Colon (tissue), 2 donors: Measurements from ENCODE around the gene SLC44A3.

Experiments
- FAIRE-seq: peaks from 2 replicates; lab custom pipeline; 2012; peaks lifted over from hg19 to GRCh38; lab: Jason Lieb, UNC
- donor health status: control.
- donor health status: control.

SLC44A3 gene

DNA sequence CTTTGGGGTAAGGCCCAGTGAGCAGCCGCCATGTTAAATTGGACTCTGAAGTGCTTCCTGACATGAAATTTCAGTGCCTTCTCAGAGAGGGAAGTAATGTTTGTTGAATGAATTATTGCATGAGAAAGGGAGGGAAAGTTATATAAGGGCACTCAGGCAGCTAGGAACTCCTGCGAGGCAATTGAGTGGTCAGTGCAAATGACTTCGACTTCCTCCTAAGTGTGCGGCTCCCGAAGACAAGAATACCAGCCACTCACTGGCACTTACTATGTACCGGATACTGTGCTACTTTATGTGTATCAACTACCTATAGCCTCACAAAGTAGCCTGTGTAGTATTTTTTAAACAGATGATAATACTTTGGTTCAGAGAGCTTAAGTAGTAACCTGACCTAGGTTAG, 54.3 kb downstream of the SLC44A3 start:
- no peak for FAIRE-seq

GRCh38 chr1:94875794-94876193, 55.6 kb downstream of the SLC44A3 start:
- no peak for FAIRE-seq

GRCh38 chr1:94876362-94876761, 56.2 kb downstream of the SLC44A3 start:
- FAIRE-seq: no peak

- FAIRE-seq: no peak
These were observed 58.2 kb downstream of the SLC44A3 start for GRCh38 chr1:94878329-94878728.

DNA sequence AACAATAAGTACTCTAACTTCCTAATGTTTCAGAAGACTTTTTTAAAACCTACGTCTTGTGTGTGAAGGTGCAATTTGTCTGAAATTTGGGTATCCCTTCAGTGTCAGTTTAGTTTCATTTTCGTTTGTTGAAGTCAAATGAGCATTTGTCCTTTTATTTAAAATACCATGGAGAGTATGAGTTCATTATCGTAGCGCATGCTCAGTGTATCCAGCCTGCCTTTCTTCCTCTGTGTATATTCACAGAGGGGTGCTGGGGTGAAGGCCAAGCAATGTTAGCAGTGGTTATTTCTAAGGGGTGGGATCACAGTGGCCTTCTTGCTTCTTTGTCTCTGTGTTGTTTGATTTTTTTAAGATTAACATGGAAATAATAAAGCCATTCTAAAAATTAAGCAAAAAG, 63.5 kb downstream of the SLC44A3 start:
- no peak for FAIRE-seq

DNA sequence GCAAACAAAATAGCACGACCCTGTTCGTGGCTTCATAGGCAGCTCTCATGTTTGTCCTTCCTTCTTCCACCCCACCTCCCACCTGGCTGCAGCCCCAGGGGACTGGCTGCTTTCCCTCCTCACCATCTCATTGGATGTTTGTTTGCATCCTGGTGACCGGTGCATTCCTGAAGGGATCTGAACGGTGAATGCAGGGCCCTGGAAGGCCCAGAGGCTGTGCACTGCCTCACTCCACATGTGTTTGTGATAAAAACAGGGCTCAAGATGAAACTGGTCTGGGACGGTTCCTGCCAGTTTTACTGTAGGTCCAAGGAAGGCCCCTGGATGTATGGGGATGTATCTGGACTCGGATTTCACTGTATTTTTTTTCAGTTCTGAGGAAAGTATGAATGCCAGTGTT, 63.9 kb downstream of the SLC44A3 start:
- FAIRE-seq: no peak

DNA sequence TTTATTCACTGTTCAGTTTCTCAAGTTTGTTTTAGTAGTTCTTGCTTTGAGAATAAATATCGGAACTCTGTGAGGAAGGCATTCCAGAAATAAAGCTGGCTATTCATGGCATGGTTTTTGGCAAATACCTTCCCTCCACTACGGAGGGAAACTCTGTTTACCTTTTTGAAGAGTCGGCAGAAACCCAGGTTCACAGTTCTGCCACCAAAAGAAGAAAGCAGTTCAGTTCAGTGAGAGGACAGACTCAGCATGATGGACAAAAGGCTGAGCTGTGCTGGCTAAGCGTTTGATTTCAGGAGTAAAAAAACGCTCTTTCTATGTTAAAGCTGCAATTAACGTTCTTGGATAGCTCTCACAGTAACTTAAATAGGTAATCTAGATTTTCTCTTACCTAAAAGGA, 64.3 kb downstream of the SLC44A3 start:
- FAIRE-seq: no peak

- FAIRE-seq: no peak
These were observed 66.2 kb downstream of the SLC44A3 start for GRCh38 chr1:94886361-94886760.

DNA sequence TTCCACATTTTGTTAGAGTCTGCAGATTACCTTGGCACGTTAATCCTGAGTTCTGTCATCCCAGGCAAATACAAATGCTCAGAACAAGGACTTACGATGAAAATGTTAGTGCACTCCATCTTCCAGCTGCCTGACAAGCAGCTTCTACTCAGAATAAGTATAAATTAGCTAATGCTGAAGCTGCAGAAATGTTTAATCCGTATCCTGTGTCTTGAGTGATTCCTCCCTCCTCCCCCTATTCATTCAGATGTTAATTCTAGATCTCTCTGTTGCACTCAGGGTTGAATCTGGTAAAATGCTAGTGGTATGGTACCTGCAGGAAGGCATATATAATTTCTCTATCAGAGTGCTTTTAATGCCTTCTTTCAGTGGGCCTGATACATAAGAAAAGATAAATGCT, 66.9 kb downstream of the SLC44A3 start:
- FAIRE-seq: no peak

DNA sequence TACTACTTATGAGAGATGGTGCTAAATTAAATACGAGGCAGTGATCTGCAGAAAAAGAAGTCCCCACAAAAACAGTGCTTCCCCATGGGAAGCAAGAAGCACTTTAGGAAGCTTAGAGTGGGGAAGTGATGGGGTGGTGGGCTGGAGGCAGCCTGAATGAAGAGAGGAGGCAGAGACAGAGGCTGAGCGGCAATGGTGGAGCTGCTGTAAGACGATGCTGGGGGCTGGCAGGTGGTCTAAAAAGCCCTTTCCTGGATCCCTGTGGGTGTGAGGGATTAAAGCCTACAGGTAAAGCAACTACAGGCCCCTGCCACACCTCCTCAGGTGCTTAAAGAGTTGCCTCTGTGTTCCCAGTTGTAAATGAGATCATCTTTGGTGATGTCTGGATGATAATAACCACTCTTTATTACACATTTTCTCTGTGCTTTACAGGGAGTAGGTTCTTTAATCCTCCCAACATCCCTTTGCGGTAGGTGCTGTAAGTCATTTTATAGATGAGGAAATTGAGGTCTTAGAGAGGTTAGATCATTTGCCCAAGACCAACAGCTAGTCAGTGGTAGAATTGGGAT, 67.5 kb downstream of the SLC44A3 start:
- no peak for FAIRE-seq

GRCh38 chr1:94888201-94888600, 68.0 kb downstream of the SLC44A3 start:
- FAIRE-seq: no peak

DNA sequence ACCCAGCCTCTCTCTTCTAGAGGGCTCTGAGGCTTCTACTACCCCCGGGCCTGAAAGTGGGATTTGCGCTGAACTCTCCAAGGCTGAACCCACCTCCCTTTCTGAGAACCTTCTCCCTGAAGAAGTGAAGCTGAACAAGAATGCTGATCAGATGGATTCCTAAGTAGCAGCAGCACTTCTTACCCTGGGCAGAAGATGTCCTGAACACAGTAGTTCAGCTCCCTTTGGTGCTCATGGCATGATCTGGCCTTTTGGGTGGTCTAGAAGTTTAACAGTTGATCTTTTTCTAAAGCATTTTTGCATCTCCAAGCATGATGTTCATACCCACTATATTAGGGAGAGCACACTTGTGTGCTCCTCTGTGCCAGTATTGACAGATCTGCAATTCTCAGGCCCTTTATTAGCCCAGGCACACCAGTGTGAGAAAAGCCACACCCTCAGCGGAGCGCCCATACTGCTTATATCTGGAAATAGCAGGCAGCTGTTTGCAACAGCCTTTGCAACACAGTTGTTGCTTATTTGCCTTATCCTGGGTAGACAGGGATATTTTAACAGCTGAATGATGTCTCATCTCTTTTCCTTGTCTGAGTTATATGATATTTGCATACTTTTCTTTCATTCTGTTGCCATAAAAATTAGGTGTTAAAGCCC, 72.6 kb downstream of the SLC44A3 start:
- FAIRE-seq: no peak

GRCh38 chr1:94894630-94895029, 74.5 kb downstream of the SLC44A3 start:
- no peak for FAIRE-seq

DNA sequence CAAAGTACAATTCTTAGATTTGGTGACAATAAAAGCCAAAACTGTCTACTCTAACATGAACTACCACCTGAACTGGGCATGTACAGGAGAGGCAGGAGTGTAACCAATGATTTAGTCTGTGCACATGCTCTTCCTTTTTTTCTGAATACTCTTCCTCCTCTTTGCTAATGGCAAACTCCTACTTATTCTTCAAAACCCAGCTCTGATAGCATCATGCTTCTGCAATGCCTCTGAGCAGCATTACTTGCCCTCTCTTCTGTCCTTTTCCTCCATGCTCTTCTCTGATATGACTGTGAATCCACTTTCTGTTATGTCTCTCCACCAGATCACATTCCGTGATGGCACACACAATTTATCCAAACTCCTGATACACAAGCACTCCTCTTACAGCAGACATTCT, 75.4 kb downstream of the SLC44A3 start:
- FAIRE-seq: no peak

DNA sequence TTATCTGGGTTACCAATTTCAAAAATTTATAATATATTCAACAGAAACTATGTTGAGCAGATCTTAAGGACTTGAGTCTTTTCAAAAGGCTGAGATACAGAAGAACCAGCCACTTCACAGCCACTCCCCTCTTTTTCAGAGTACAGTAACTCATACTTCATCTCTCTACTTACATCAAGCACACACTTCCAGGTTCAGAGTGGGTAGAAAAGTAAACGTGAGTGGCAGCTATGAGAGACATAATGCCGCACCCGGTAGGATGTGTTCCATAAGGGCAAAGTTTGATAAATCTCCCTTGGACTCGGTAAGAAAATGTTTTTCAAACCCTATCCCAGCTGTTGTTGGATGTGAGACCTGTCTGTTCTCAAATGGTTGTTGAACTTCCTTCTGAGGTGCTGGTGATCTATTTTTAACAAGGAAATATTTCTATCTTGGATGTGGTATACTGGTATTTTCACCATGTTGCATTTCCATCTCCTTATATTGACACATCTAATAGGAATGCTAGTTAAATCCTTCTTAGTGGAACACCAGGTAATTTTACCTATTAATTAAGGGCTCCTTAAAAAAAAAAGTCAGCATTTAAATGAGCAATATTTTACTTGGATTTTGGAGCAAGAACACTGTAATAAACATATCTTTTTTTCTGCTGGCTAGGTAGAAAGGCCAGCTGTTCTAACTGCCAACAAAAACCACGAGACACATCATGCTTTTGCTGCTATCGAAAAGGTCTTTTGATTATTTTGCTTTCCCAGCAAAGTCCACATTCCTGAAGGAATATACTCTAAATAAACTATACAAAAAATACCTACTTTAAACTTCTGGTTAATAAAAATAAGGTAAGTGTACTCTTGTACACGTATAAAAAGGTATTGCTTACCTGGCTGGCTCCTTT, 78.6 kb downstream of the SLC44A3 start:
- FAIRE-seq: no peak

DNA sequence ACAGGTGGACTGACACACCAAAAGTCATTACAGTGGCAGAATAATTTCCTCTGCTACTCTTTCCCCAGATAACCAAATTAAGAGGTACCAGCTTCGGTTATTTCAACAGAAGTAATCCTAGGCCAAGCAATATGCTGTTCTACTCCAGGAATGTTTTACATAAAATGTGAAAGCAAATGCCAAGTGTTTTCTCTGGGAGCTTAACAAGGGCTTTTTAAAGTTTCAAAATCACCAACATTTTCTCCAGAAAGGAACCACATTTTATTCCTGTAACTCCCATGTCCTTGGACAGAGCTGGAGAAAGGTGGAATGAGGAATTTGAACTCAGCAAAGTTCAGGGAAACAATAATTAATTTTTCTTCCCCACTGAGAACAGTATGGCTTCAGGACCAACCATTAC, 79.6 kb downstream of the SLC44A3 start:
- FAIRE-seq: no peak

GRCh38 chr1:94901841-94902240, 81.7 kb downstream of the SLC44A3 start:
- FAIRE-seq: no peak

DNA sequence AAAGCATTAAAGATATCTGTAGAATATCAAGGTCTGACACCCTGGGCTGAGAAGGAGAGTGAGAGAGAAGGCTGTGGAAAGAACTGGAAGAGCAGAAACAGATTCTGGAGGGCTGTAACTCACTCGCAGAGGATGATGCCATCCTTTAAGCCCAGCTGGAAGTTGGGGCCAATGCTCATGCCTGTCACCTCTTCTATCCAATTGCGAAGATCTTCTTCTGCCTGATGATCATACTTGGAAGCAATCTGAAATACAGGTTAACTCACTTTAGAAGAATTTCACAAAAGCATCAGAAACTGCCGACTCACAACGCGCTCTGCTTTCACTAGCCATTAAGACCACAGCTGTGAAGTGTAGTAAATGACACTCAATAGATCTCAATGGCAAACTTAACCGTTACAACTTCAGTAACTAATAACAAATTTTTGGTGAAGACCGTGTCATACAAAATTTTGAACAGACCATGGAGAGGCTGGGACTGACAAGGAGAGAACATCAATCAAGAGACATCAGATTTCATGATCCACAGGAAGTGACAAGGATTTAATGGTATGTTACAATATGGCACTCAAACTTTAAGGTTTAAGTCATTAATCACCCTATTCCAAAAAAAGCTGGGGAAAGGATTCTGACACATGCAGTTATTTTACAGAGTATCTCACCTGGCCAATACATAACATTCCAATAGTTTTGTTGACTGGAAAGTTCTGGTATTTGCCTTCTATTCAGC, 83.3 kb downstream of the SLC44A3 start:
- no peak for FAIRE-seq

DNA sequence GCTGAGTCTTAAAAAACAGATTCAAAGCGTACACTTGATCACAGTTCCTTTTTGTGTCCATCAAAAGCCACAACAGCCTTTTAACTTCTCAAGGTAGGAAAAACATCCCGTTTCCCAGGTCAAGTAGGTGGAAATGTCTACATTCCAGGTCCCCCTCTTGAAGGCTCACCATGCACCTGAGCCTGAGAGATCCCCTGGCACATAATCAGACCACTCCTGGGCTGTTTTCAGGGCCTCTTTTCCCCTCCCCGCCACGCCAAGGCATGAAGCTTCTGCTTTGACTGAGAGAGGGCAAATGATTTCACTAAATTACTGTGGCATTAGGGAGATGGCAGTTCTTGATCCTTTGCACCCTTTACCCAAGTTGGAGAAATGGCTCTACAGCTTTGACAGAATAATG, 85.0 kb downstream of the SLC44A3 start:
- no peak for FAIRE-seq

- FAIRE-seq: no peak
These were observed 86.2 kb downstream of the SLC44A3 start for GRCh38 chr1:94906382-94906781.

GRCh38 chr1:94907136-94907535, 87.0 kb downstream of the SLC44A3 start:
- no peak for FAIRE-seq

GRCh38 chr1:94908190-94908589, 88.0 kb downstream of the SLC44A3 start:
- no peak for FAIRE-seq

DNA sequence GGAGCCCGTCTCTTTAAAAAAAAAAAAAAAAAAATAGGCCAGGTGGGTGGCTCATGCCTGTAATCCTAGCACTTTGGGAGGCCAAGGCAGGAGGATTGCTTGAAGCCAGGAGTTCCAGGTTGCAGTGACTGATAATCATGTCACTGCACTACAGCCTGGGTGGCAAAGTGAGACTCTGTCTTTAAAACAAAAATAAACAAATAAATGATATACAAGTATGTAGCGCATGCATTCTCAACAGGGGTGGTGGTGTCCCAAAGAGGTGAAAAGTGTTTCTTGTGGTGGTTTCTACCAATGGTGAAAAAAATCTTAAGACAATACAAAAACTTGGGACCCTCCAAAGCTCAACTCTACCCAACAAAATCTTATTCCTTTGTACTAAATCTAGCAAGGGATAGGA, 88.8 kb downstream of the SLC44A3 start:
- FAIRE-seq: no peak
